A673 (cell line): ENCODE results near the gene GET4. TPM values are rescaled to one million over a fixed set of nuclear protein-coding genes. Genes with fewer than 3 reads are reported as not detected.

Experiments used
- BruUV-seq: library from RNA; stranded (reverse); fragments of 400-500 nt; replicated peaks from 2 replicates; lab custom pipeline; 2021; lab: Mats Ljungman, UMichigan
- CTCF ChIA-PET: fragments of 300-600 bp; sonication (Branson Sonifier 250); formaldehyde crosslinking; loops from one replicate; lab custom pipeline; 2022; ENCODE audit warnings: antibody characterized with exemption; lab: Charles Lee
- POLR2A ChIA-PET: fragments of 300-600 bp; sonication (Branson Sonifier 250); formaldehyde crosslinking; loops from one replicate; lab custom pipeline; 2022; ENCODE audit warnings: antibody characterized with exemption; ENCODE audit not compliant: low non-redundant PET; lab: Charles Lee
- DNase-seq: peaks from one replicate; pipeline ENCODE4 v3.0.0-alpha.2; 2015; ENCODE audit warnings: low spot score
- H3K27ac ChIP-seq: fragments of 200-600 bp; sonication (generic); 2 replicates; pipeline ENCODE4 v1.5.1; 2016; ENCODE audit warnings: mixed run types, low read depth, mild to moderate bottlenecking, mixed read lengths, antibody characterized with exemption, low read length; ENCODE audit not compliant: poor library complexity, severe bottlenecking
- H3K27me3 ChIP-seq: fragments of 200-600 bp; sonication (generic); replicated peaks from 2 replicates; pipeline ENCODE4 v1.6.1; 2017; ENCODE audit warnings: mixed run types, low read depth, mild to moderate bottlenecking, mixed read lengths, antibody characterized with exemption, low read length; ENCODE audit not compliant: insufficient read depth, poor library complexity
- H3K36me3 ChIP-seq: fragments of 200-600 bp; sonication (generic); 2 replicates; pipeline ENCODE4 v1.6.1; 2016; ENCODE audit warnings: mixed run types, mild to moderate bottlenecking, mixed read lengths, antibody characterized with exemption, low read length; ENCODE audit not compliant: insufficient read depth, poor library complexity, severe bottlenecking
- H3K4me1 ChIP-seq: fragments of 200-600 bp; sonication (generic); 2 replicates; pipeline ENCODE4 v1.6.1; 2017; ENCODE audit warnings: mixed run types, mild to moderate bottlenecking, mixed read lengths, antibody characterized with exemption, low read length; ENCODE audit not compliant: insufficient read depth, poor library complexity, severe bottlenecking
- H3K4me3 ChIP-seq: fragments of 200-600 bp; sonication (generic); 2 replicates; pipeline ENCODE4 v1.5.1; 2016; ENCODE audit warnings: low read depth, mixed run types, mild to moderate bottlenecking, mixed read lengths, low read length; ENCODE audit not compliant: poor library complexity, severe bottlenecking
- H3K9me3 ChIP-seq: fragments of 200-600 bp; sonication (generic); 2 replicates; pipeline ENCODE4 v1.6.1; 2016; ENCODE audit warnings: mixed run types, low read depth, mild to moderate bottlenecking, mixed read lengths, antibody characterized with exemption, low read length; ENCODE audit not compliant: poor library complexity, severe bottlenecking
- EZH2 ChIP-seq: fragments of 200-600 bp; sonication (generic); IDR thresholded peaks from 2 replicates; pipeline ENCODE4 v1.6.1; 2017; ENCODE audit warnings: borderline replicate concordance, low read depth, mild to moderate bottlenecking, mixed read lengths, antibody characterized with exemption, low read length; ENCODE audit not compliant: poor library complexity, severe bottlenecking
- intact Hi-C: fragments of 100-400 bp; cut with micrococcal nuclease; formaldehyde crosslinking; loops from one replicate; pipeline ENCODE4 v1.10.0; 2022; ENCODE audit not compliant: unreplicated experiment
- total RNA-seq: library from RNA; stranded (reverse); gene quantifications from 2 replicates; pipeline ENCODE4 v1.2.3, GENCODE V29; 2021
- TF ChIP-seq, protein P1 (sequence below): fragments of 300-800, 200-600 bp; sonication (generic); conservative IDR thresholded peaks from 2 replicates; pipeline ENCODE4 v1.5.1; 2017; ENCODE audit warnings: low read depth, mild to moderate bottlenecking, antibody characterized with exemption, low read length, moderate library complexity, mixed read lengths

GET4 gene
- total RNA-seq, 1 experiment from 2014 or later: 49.7 TPM

DNA sequence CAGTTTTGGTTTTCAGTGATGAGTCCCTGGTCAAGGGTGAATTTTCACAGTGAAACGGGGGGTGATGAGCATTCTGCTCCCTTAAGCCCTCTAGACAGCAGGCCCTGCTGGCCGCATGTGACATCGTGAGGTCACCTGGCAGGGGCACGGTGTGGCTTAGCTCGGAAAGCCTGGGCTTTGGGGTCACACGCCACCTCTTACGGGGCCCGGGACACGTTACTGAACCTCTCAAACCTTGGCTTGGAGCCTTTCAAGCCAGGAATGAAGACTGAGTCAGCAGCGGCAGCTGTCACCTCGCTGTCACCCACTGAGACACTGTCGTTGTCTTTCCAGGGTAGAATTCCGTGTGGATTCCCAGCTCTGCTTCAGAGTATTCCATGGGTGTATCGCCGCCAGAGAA is 4.1 kb downstream of the GET4 start:
- Histone ChIP-seq H3K4me3 (no peak overlapping the region), H3K4me1 (peaks cover 8% of the 10 kb centered on the region), H3K27me3 (no peaks in the 10 kb centered on the region), H3K27ac (no peak overlapping the region), H3K9me3 (no peaks in the 10 kb centered on the region), H3K36me3 (peaks cover 5% of the 10 kb centered on the region)
- ChIA-PET CTCF (no interaction called here), POLR2A (no interaction called here)
- TF ChIP-seq, protein P1, sequence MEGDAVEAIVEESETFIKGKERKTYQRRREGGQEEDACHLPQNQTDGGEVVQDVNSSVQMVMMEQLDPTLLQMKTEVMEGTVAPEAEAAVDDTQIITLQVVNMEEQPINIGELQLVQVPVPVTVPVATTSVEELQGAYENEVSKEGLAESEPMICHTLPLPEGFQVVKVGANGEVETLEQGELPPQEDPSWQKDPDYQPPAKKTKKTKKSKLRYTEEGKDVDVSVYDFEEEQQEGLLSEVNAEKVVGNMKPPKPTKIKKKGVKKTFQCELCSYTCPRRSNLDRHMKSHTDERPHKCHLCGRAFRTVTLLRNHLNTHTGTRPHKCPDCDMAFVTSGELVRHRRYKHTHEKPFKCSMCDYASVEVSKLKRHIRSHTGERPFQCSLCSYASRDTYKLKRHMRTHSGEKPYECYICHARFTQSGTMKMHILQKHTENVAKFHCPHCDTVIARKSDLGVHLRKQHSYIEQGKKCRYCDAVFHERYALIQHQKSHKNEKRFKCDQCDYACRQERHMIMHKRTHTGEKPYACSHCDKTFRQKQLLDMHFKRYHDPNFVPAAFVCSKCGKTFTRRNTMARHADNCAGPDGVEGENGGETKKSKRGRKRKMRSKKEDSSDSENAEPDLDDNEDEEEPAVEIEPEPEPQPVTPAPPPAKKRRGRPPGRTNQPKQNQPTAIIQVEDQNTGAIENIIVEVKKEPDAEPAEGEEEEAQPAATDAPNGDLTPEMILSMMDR: no peak
- TF ChIP-seq EZH2: no peak
- no TSS peak for BruUV-seq
- intact Hi-C loops: no loop called here
- no peak for DNase-seq

- Histone ChIP-seq H3K27me3 (no peaks in the 10 kb centered on the region), H3K36me3 (peaks cover 4% of the 10 kb centered on the region), H3K4me1 (peaks cover 8% of the 10 kb centered on the region), H3K9me3 (no peaks in the 10 kb centered on the region), H3K27ac (no peak overlapping the region), H3K4me3 (no peak overlapping the region)
- no TSS peak for BruUV-seq
- intact Hi-C loops: no loop called here
- TF ChIP-seq, protein P1: no peak
- TF ChIP-seq EZH2: no peak
- POLR2A ChIA-PET: no interaction called here
- CTCF ChIA-PET: no interaction called here
- no peak for DNase-seq
These were observed 5.3 kb downstream of the GET4 start for GRCh38 chr7:881441-882234.

GRCh38 chr7:882336-883035 is 6.1 kb downstream of the GET4 start:
- no peak for DNase-seq
- H3K9me3 ChIP-seq: no peaks in the 10 kb centered on the region
- H3K4me3 ChIP-seq: no peak overlapping the region
- no peak overlapping the region for H3K27ac ChIP-seq
- BruUV-seq: no TSS peak
- intact Hi-C loops: no loop called here
- TF ChIP-seq, protein P1: no peak
- TF ChIP-seq EZH2: no peak
- ChIA-PET CTCF (no interaction called here), POLR2A (no interaction called here)
- H3K36me3 ChIP-seq: peaks cover 7% of the 10 kb centered on the region
- H3K4me1 ChIP-seq: peaks cover 8% of the 10 kb centered on the region
- no peaks in the 10 kb centered on the region for H3K27me3 ChIP-seq
